Activated naive CD4-positive, alpha-beta T cell treated with anti-CD3 and anti-CD28 coated beads, Interleukin-2, amount 10 ng/mL, durations not matched to agents 5 hours and 36 hours (primary cell): ENCODE results near the gene IDUA. TPM values are rescaled to one million over a fixed set of nuclear protein-coding genes. Genes with fewer than 3 reads are reported as not detected.

Source experiments
- total RNA-seq, 2 experiments: library from RNA; stranded (reverse); gene quantifications; one replicate each; pipeline ENCODE4 v1.2.3, GENCODE V29; 2021

The IDUA gene
- total RNA-seq: 10 to 100 TPM; 38.7 to 42.6 TPM

GRCh38 chr4:986879-987623 is at the start of gene IDUA:
Gene IDUA (plus strand): TSS chr4:987044. CDS start chr4:987085, 41 bp downstream.

GRCh38 chr4:973431-974397 is 13.1 kb upstream of the IDUA start, which contains the start of gene DGKQ:
Gene DGKQ (minus strand): TSS chr4:973569. CDS start chr4:973482, 87 bp downstream.

GRCh38 chr4:993111-994029 is 6.5 kb downstream of the IDUA start, which contains the start of gene SLC26A1:
Gene SLC26A1 (minus strand): TSS chr4:993404. CDS start chr4:991703, 1,701 bp downstream.

GRCh38 chr4:1011022-1011665 is 24.3 kb downstream of the IDUA start, which contains the start of gene FGFRL1:
Gene FGFRL1 (plus strand): TSS chr4:1011626. CDS start chr4:1012486, 860 bp downstream.

Other genes with a start within 250 kb of the IDUA start
- 1 to 10 TPM; 2.5 to 2.6 TPM for gene CPLX1, start 160.9 kb upstream of the IDUA start, total RNA-seq
- 100 to 1,000 TPM; 131 to 141 TPM for gene GAK, start 54.7 kb upstream of the IDUA start, total RNA-seq
- 10 to 100 TPM; 33.5 to 36.1 TPM for gene TMEM175, start 54.6 kb upstream of the IDUA start, total RNA-seq
- 10 to 100 TPM; 16.8 to 18.5 TPM for gene DGKQ, start 13.5 kb upstream of the IDUA start, total RNA-seq
- under 1 TPM in 1 of 2 experiments, not detected in 1; 0.18 TPM for gene SLC26A1, start 6.4 kb downstream of the IDUA start, total RNA-seq
- gene FGFRL1, start 24.6 kb downstream of the IDUA start, total RNA-seq: 1 to 10 TPM; 8.3 TPM
- 1 to 10 TPM in 1 of 2 experiments, under 1 TPM in 1; 0.65 to 1.0 TPM for gene RNF212, start 126.5 kb downstream of the IDUA start, total RNA-seq
- 10 to 100 TPM; 26.4 to 27.8 TPM for gene SPON2, start 185.5 kb downstream of the IDUA start, total RNA-seq